CD8-positive, alpha-beta memory T cell (primary cell): ENCODE data around the gene STARD5. TPM values are rescaled to one million over a fixed set of nuclear protein-coding genes. Genes with fewer than 3 reads are reported as not detected.

Experiments
- CTCF ChIA-PET: fragments of 350-600 bp; sonication (Branson Sonifier 250); formaldehyde crosslinking; loops from one replicate; lab custom pipeline; 2021; ENCODE audit warnings: antibody characterized with exemption; lab: Charles Lee
- POLR2A ChIA-PET: fragments of 350-600 bp; sonication (Branson Sonifier 250); formaldehyde crosslinking; loops from one replicate; lab custom pipeline; 2021; ENCODE audit warnings: antibody characterized with exemption; lab: Charles Lee
- DNase-seq, 5 donors: peaks; one replicate each; pipeline versions ENCODE4 v3.0.0 to v3.0.0-alpha.2; 2020 to 2022; ENCODE audit warnings: mixed read lengths in 1 of 5
- H3K27ac ChIP-seq: one replicate; pipeline ENCODE4 v1.7.0; 2013; ENCODE audit warnings: low read depth, mild to moderate bottlenecking, low read length, moderate library complexity
- H3K27me3 ChIP-seq: 2 replicates; pipeline ENCODE4 v1.7.0; 2013; ENCODE audit warnings: low read length, mild to moderate bottlenecking; ENCODE audit not compliant: insufficient read depth, poor library complexity, severe bottlenecking
- H3K36me3 ChIP-seq: 2 replicates; pipeline ENCODE4 v1.7.0; 2013; ENCODE audit warnings: mild to moderate bottlenecking, low read length, moderate library complexity; ENCODE audit not compliant: insufficient read depth
- H3K4me1 ChIP-seq: 2 replicates; pipeline ENCODE4 v1.7.0; 2013; ENCODE audit warnings: mild to moderate bottlenecking, low read length, moderate library complexity; ENCODE audit not compliant: insufficient read depth
- H3K4me3 ChIP-seq: 2 replicates; pipeline ENCODE4 v1.7.0; 2013; ENCODE audit warnings: mild to moderate bottlenecking, low read length
- H3K9me3 ChIP-seq: 2 replicates; pipeline ENCODE4 v1.7.0; 2013; ENCODE audit warnings: mild to moderate bottlenecking, low read length
- H3K27ac Mint-ChIP-seq, 8 donors: one replicate each; pipeline ENCODE4 v1.8.0; 2020 to 2021; ENCODE audit warnings: mixed read lengths in 8 of 8, mild to moderate bottlenecking in 6 of 8, inconsistent platforms in 3 of 8, moderate library complexity in 3 of 8
- H3K27me3 Mint-ChIP-seq, 2 donors: one replicate each; pipeline ENCODE4 v1.8.0; 2020 to 2021; ENCODE audit warnings: mixed read lengths in 2 of 2, mild to moderate bottlenecking in 1 of 2, moderate library complexity in 1 of 2
- H3K36me3 Mint-ChIP-seq, 3 donors: one replicate each; pipeline ENCODE4 v1.8.0; 2020 to 2021; ENCODE audit warnings: mixed read lengths in 3 of 3, inconsistent platforms in 1 of 3, mild to moderate bottlenecking in 1 of 3
- H3K4me1 Mint-ChIP-seq, 3 donors: one replicate each; pipeline ENCODE4 v1.8.0; 2020 to 2021; ENCODE audit warnings: mixed read lengths in 3 of 3, inconsistent platforms in 1 of 3, mild to moderate bottlenecking in 1 of 3
- H3K4me3 Mint-ChIP-seq, 7 donors: one replicate each; pipeline ENCODE4 v1.8.0; 2020 to 2021; ENCODE audit warnings: mixed read lengths in 7 of 7, mild to moderate bottlenecking in 6 of 7, moderate library complexity in 4 of 7, inconsistent platforms in 2 of 7
- H3K9me3 Mint-ChIP-seq, 5 donors: one replicate each; pipeline ENCODE4 v1.8.0; 2020 to 2022; ENCODE audit warnings: mixed read lengths in 5 of 5, mild to moderate bottlenecking in 3 of 5, moderate library complexity in 2 of 5, inconsistent platforms in 1 of 5
- polyA plus RNA-seq: library from polyadenylated mRNA; unstranded; fragments of 300-500 nt; fragmentation: Illumina TruSeq; gene quantifications from one replicate; pipeline ENCODE4 v1.2.3, GENCODE V29; 2021
- total RNA-seq, 2 experiments: library from RNA; stranded (reverse); gene quantifications; one replicate each; pipeline ENCODE4 v1.2.3, GENCODE V29; 2021

The STARD5 gene
- total and polyA plus RNA-seq, 3 experiments from 2014 or later = 2.6 to 5.8 (median 4.4) TPM

- H3K36me3 Mint-ChIP-seq = no peaks in the 10 kb centered on the region
- CTCF ChIA-PET = interaction anchor here (0.8 to 4.0 kb wide), 11 partner anchors 8 to 173 kb away, joined by 3 to 37 read pairs (median 4); no protein-coding TSS in a partner anchor
- H3K27me3 Mint-ChIP-seq = peaks cover 3 to 11% of the 10 kb centered on the region in 2 donors
- H3K4me1 ChIP-seq = peaks cover 17% of the 10 kb centered on the region
- POLR2A ChIA-PET = no interaction called here
- no peak overlapping the region for H3K27ac ChIP-seq
- no peaks in the 10 kb centered on the region for H3K27me3 ChIP-seq
- H3K9me3 Mint-ChIP-seq = no peaks in the 10 kb centered on the region
- no peak overlapping the region for H3K4me3 ChIP-seq
- H3K4me3 Mint-ChIP-seq = no peak overlapping the region
- H3K36me3 ChIP-seq = no peaks in the 10 kb centered on the region
- peaks cover 16 to 19% (median 18%) of the 10 kb centered on the region in 3 donors for H3K4me1 Mint-ChIP-seq
- H3K9me3 ChIP-seq = no peaks in the 10 kb centered on the region
- no peak overlapping the region for H3K27ac Mint-ChIP-seq
- DNase-seq = no peak
Observed at GRCh38 chr15:81268340-81268739, 55.6 kb downstream of the STARD5 start.

- Mint-ChIP-seq H3K36me3 (no peaks in the 10 kb centered on the region), H3K27me3 (peaks cover 3 to 11% of the 10 kb centered on the region in 2 donors), H3K4me3 (peak overlapping the region; percentile 4 to 82 (median 78)), H3K27ac (peak overlapping the region in 4 of 8 donors; percentile 25 to 71 (median 48)), H3K4me1 (peaks cover 16 to 19% (median 18%) of the 10 kb centered on the region in 3 donors), H3K9me3 (no peaks in the 10 kb centered on the region)
- Histone ChIP-seq H3K4me3 (peak overlapping the region; percentile 35), H3K27ac (no peak overlapping the region), H3K36me3 (no peaks in the 10 kb centered on the region), H3K27me3 (no peaks in the 10 kb centered on the region), H3K4me1 (peaks cover 17% of the 10 kb centered on the region), H3K9me3 (no peaks in the 10 kb centered on the region)
- ChIA-PET CTCF (interaction anchor here (0.6 to 4.0 kb wide), 80 partner anchors 8 to 814 kb away, joined by 3 to 44 read pairs (median 6); partner anchors contain the start of gene STARD5), POLR2A (interaction anchor here (0.6 to 1.5 kb wide), 3 partner anchors 31 to 267 kb away, joined by 5 read pairs; partner anchors contain the start of gene TLNRD1)
- DNase-seq = peak; percentile 63 to 84 (median 71)
Observed at GRCh38 chr15:81265944-81266775, 57.8 kb downstream of the STARD5 start.

DNA sequence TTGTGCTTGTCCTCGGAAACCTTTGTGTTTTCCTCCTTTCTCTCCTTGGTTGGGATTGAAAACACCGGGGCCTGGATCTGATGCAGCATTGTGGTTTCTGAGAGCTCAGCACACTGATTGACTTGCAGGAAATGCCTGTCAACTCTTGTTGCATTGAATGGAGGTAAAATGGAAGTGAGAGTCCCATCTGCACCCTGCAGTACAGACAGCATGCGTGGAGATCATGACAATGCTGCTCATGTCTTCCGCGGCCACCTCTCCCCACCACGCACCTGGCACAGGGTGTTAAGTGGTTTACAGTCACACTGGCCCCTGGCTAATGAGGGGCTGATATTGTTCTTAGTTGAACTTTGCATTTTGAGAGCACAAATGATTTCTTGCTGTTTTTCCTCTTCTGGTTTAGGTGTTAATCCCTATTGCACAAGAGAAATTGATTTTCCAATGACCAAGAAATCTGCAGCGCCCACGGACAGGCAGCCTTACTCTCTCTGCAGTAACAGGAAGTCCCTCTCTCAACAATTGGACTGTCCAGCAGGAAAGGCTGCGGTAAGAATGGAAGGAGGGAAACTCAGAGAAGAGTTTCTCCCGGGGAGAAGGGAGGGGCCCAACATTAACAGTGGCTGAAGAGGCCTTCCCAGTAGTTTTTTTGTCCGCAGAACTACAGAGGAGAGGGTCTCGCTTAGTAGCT, 58.5 kb downstream of the STARD5 start:
- Mint-ChIP-seq H3K36me3 (no peaks in the 10 kb centered on the region), H3K27ac (no peak overlapping the region), H3K27me3 (peaks cover 3 to 11% of the 10 kb centered on the region in 2 donors), H3K4me3 (peak overlapping the region; percentile 4 to 82 (median 78)), H3K9me3 (no peaks in the 10 kb centered on the region), H3K4me1 (peaks cover 16 to 19% (median 18%) of the 10 kb centered on the region in 3 donors)
- no peaks in the 10 kb centered on the region for H3K27me3 ChIP-seq
- no peaks in the 10 kb centered on the region for H3K9me3 ChIP-seq
- peak overlapping the region; percentile 35 for H3K4me3 ChIP-seq
- DNase-seq = no peak
- no peak overlapping the region for H3K27ac ChIP-seq
- CTCF ChIA-PET = interaction anchor here (0.7 to 4.0 kb wide), 64 partner anchors 8 to 809 kb away, joined by 3 to 44 read pairs (median 7); no protein-coding TSS in a partner anchor
- no peaks in the 10 kb centered on the region for H3K36me3 ChIP-seq
- peaks cover 17% of the 10 kb centered on the region for H3K4me1 ChIP-seq
- POLR2A ChIA-PET = interaction anchor here (0.9 to 1.5 kb wide), 2 partner anchors 31 to 264 kb away, joined by 5 read pairs; partner anchors contain the start of gene TLNRD1

DNA sequence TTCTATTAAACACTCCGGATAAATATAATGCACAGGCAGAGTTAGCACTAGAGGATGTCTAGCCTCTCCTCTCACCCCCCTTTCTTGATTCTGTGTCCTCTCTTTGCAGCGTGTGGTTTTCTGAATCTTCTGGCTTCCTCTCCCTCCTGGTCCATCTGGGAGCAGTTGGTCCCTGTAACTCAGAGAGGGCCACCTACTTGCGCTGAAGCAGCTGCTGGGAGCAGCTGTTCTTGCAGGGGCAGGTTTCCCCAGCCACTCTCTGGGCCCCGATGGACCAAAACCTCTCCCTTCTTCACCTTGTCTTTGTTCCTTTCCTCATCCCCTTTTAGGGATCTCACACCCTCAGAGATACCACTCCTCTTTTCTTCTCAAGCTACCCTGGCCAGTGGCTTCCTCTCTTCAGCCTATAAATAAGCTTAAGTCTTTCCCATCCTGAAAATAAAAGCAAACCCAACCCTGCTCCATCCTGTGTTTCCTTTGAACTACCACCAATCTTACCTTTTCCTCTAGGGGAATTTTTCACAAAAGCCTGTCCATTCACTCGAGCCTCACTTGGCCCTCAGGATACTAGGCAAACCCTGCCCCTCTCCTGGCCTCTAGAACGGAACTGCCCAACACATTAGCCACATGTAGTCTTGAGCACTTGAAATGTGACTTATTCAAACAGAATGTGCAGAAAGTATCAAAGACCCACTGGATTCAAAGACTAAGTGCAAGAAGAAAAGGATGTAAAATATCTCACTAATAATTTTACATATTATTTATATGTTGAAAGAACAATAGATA, 59.7 kb downstream of the STARD5 start:
- H3K4me1 ChIP-seq = peaks cover 14% of the 10 kb centered on the region
- H3K27me3 ChIP-seq = no peaks in the 10 kb centered on the region
- H3K9me3 ChIP-seq = no peaks in the 10 kb centered on the region
- no peak overlapping the region for H3K4me3 ChIP-seq
- no peak overlapping the region for H3K27ac ChIP-seq
- Mint-ChIP-seq H3K36me3 (no peaks in the 10 kb centered on the region), H3K4me3 (no peak overlapping the region), H3K27ac (no peak overlapping the region), H3K9me3 (no peaks in the 10 kb centered on the region), H3K4me1 (peaks cover 16 to 19% (median 18%) of the 10 kb centered on the region in 3 donors), H3K27me3 (peaks cover 3 to 18% of the 10 kb centered on the region in 2 donors)
- H3K36me3 ChIP-seq = no peaks in the 10 kb centered on the region
- ChIA-PET POLR2A (no interaction called here), CTCF (interaction anchor here (1.6 to 3.2 kb wide), 4 partner anchors 9 to 137 kb away, joined by 6 to 44 read pairs (median 18); no protein-coding TSS in a partner anchor)
- DNase-seq = no peak

GRCh38 chr15:81263477-81263876, 60.5 kb downstream of the STARD5 start:
- Histone ChIP-seq H3K9me3 (no peaks in the 10 kb centered on the region), H3K27ac (no peak overlapping the region), H3K4me1 (peaks cover 12% of the 10 kb centered on the region), H3K36me3 (no peaks in the 10 kb centered on the region), H3K27me3 (no peaks in the 10 kb centered on the region), H3K4me3 (no peak overlapping the region)
- Mint-ChIP-seq H3K9me3 (no peaks in the 10 kb centered on the region), H3K36me3 (no peaks in the 10 kb centered on the region), H3K27ac (no peak overlapping the region), H3K4me3 (no peak overlapping the region), H3K4me1 (peaks cover 16 to 19% (median 18%) of the 10 kb centered on the region in 3 donors), H3K27me3 (peaks cover 4 to 21% of the 10 kb centered on the region in 2 donors)
- POLR2A ChIA-PET = no interaction called here
- CTCF ChIA-PET = interaction anchor here (1.3 to 1.6 kb wide), 2 partner anchors 10 to 137 kb away, joined by 3 to 6 read pairs; no protein-coding TSS in a partner anchor
- DNase-seq = no peak

GRCh38 chr15:81261172-81261811, 62.6 kb downstream of the STARD5 start:
- H3K4me1 ChIP-seq = peaks cover 11% of the 10 kb centered on the region
- no peaks in the 10 kb centered on the region for H3K9me3 Mint-ChIP-seq
- H3K36me3 Mint-ChIP-seq = no peaks in the 10 kb centered on the region
- ChIA-PET CTCF (interaction anchor here (1.7 to 2.5 kb wide), 2 partner anchors 8 to 146 kb away, joined by 3 to 7 read pairs; no protein-coding TSS in a partner anchor), POLR2A (no interaction called here)
- no peak overlapping the region for H3K4me3 ChIP-seq
- H3K27ac ChIP-seq = no peak overlapping the region
- peaks cover 6 to 33% of the 10 kb centered on the region in 2 donors for H3K27me3 Mint-ChIP-seq
- no peak for DNase-seq
- H3K4me1 Mint-ChIP-seq = peaks cover 13 to 14% (median 13%) of the 10 kb centered on the region in 3 donors
- H3K27me3 ChIP-seq = no peaks in the 10 kb centered on the region
- H3K27ac Mint-ChIP-seq = no peak overlapping the region
- H3K36me3 ChIP-seq = no peaks in the 10 kb centered on the region
- H3K4me3 Mint-ChIP-seq = no peak overlapping the region
- H3K9me3 ChIP-seq = no peaks in the 10 kb centered on the region

DNA sequence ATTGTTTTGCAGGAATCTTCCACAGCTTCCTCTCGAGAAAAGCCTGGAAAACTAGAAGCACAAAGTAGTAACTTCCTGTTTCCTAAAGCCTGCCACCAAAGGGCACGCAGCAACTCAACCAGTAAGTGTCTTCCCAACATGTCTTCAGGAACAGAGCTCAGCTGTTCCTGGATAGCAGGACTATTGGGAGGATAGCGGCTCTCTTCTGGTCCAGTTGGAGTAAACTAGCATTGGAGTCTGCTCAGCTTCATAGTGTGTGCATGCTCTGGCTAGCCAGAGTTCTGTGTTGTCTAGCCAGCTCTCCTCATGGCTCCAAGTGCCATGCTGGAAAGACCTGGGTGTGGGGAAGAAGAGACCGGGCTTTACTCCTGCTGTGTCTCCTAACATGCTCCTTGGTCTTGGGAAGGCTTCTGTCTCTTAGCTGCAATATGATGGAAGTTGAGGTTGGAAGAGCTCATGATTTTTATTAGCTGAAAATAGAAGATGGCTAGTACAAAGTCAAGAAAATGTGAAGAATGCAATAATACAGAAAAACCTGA, 64.1 kb downstream of the STARD5 start:
- POLR2A ChIA-PET = no interaction called here
- Histone ChIP-seq H3K4me3 (no peak overlapping the region), H3K27me3 (no peaks in the 10 kb centered on the region)

More for the DNA sequence above, 64.1 kb downstream of the STARD5 start:
- Mint-ChIP-seq H3K9me3 (no peaks in the 10 kb centered on the region), H3K4me1 (no peaks in the 10 kb centered on the region), H3K4me3 (no peak overlapping the region), H3K27ac (no peak overlapping the region), H3K27me3 (peaks cover 6 to 37% of the 10 kb centered on the region in 2 donors), H3K36me3 (no peaks in the 10 kb centered on the region)
- Histone ChIP-seq H3K4me1 (no peaks in the 10 kb centered on the region), H3K27ac (no peak overlapping the region), H3K36me3 (no peaks in the 10 kb centered on the region), H3K9me3 (no peaks in the 10 kb centered on the region)
- CTCF ChIA-PET = interaction anchor here (1.7 to 2.5 kb wide), 2 partner anchors 9 to 147 kb away, joined by 3 to 7 read pairs; no protein-coding TSS in a partner anchor
- no peak for DNase-seq
